ENCODE results near the gene ECE2. TPM values are rescaled to one million over a fixed set of nuclear protein-coding genes. Genes with fewer than 3 reads are reported as not detected.

ECE2 gene
- total RNA-seq, 1 donor from 2014 or later, result not detected

DNA sequence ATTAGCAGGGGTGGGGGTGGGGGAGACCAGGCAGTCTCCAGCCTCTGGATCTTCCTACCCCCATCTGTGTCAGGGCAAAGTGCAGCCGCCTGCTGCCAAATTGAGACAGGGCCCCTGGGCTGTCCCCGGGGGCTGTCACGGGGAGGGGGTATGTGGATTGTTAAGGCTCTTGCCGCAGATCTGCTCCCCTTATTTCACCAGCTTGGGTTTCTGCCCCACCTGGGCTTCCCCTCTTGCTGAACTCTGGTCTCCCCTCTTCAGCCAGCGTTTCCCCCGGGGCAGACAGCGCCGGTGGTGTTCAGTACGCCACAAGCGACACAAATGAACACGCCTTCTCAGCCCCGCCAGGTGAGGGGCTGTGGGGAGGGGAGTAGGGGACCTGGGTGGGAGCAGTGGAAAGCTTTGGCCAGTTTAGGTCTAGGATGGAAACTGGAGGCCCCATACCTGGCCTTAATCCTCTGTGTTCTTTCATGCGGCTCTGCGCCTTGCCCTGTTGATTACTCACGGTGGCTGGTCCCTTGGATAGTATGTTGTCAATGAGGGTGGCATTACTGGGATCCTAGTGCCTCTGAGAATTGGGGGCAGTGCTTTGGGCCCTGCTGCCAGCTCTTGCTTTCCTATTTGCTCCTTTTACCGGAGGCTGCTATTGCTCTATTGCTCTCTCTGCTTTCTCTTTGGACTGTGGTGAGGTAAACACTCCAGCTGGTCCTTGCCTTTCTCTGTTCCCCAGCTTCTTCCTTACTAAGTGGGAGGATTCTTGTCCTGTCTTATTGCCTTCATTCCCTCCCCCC, 40.2 kb downstream of the ECE2 start:
- TF ChIP-seq CTCF (IDR thresholded peaks at IDR 0.05), result no peak
- no peaks in the 10 kb centered on the region for H3K9me3 Mint-ChIP-seq (ENCODE audit: low read depth)
- no peak for DNase-seq (ENCODE audit: low spot score)
- peaks cover 16% of the 10 kb centered on the region for H3K36me3 Mint-ChIP-seq (ENCODE audit: low read depth)
- H3K27ac Mint-ChIP-seq (ENCODE audit: unreplicated experiment), result peak overlapping the region; percentile 74
- H3K4me3 Mint-ChIP-seq (ENCODE audit: unreplicated experiment), result peak overlapping the region; percentile 84
- no peaks in the 10 kb centered on the region for H3K27me3 Mint-ChIP-seq (ENCODE audit: low read depth)
- peaks cover 48% of the 10 kb centered on the region for H3K4me1 Mint-ChIP-seq (ENCODE audit: low read depth)

DNA sequence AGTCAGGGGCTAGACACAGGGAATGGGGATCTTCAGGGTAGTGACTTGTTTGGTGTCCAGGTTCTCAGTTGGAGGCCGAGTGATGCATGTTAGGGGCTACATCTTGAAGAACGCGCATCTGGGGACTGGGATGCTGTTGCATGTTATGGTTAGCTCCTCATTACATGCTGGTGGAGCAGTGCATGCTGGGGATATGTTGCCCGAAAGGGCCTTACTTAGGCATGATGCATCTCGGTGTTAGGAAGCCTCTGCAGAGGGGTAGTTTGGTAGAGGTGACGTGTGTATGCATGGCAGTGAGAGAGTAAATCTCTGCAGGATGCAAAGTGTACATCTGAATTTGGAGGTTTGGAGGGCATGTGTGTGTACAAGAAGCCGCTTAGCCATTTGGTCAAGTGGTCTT, 41.0 kb downstream of the ECE2 start:
- Mint-ChIP-seq H3K27me3 (ENCODE audit: low read depth) (no peaks in the 10 kb centered on the region), H3K36me3 (ENCODE audit: low read depth) (peaks cover 23% of the 10 kb centered on the region), H3K4me3 (ENCODE audit: unreplicated experiment) (peak overlapping the region; percentile 84), H3K9me3 (ENCODE audit: low read depth) (no peaks in the 10 kb centered on the region), H3K4me1 (ENCODE audit: low read depth) (peaks cover 53% of the 10 kb centered on the region), H3K27ac (ENCODE audit: unreplicated experiment) (peak overlapping the region; percentile 74)
- DNase-seq (ENCODE audit: low spot score), result no peak
- no peak for TF ChIP-seq CTCF (IDR thresholded peaks at IDR 0.05)

DNA sequence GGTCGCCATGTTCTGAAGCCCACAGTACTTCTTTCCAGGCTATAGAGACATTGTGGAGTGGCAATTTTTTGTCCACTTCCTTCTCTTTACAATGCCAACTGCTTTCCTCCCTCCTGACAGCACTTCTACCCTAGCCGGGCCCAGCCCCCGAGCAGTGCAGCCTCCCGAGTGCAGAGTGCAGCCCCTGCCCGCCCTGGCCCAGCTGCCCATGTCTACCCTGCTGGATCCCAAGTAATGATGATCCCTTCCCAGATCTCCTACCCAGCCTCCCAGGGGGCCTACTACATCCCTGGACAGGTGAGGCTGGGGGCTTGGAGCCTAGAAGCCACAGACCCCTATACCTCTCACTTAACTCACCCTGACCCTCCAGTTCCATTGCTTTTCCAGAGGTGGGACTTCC, 41.4 kb downstream of the ECE2 start:
- DNase-seq (ENCODE audit: low spot score), result no peak
- Mint-ChIP-seq H3K9me3 (ENCODE audit: low read depth) (no peaks in the 10 kb centered on the region), H3K27me3 (ENCODE audit: low read depth) (no peaks in the 10 kb centered on the region), H3K27ac (ENCODE audit: unreplicated experiment) (peak overlapping the region; percentile 74), H3K4me1 (ENCODE audit: low read depth) (peaks cover 53% of the 10 kb centered on the region), H3K4me3 (ENCODE audit: unreplicated experiment) (peak overlapping the region; percentile 84), H3K36me3 (ENCODE audit: low read depth) (peaks cover 25% of the 10 kb centered on the region)
- no peak for TF ChIP-seq CTCF (IDR thresholded peaks at IDR 0.05)

DNA sequence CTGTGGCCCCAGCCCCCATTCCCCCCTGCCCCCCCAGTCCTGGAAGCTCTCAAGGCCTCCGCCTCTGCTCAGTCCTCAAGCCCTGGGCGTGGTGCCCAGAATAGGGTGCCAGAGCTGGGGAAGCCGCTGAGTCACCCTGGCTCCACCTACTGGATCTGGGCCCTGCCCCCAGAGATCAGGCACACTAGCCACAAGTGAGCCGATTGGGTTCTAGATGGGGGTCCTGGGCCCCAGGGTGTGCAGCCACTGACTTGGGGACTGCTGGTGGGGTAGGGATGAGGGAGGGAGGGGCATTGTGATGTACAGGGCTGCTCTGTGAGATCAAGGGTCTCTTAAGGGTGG, 44.3 kb downstream of the ECE2 start:
- Mint-ChIP-seq H3K9me3 (ENCODE audit: low read depth) (no peaks in the 10 kb centered on the region), H3K27ac (ENCODE audit: unreplicated experiment) (peak overlapping the region; percentile 91), H3K4me1 (ENCODE audit: low read depth) (peaks cover 49% of the 10 kb centered on the region), H3K4me3 (ENCODE audit: unreplicated experiment) (peak overlapping the region; percentile 9), H3K36me3 (ENCODE audit: low read depth) (peaks cover 48% of the 10 kb centered on the region), H3K27me3 (ENCODE audit: low read depth) (no peaks in the 10 kb centered on the region)
- DNase-seq (ENCODE audit: low spot score), result peak; percentile 98
- no peak for TF ChIP-seq CTCF (IDR thresholded peaks at IDR 0.05)

- H3K27ac Mint-ChIP-seq (ENCODE audit: unreplicated experiment), result no peak overlapping the region
- peaks cover 44% of the 10 kb centered on the region for H3K4me1 Mint-ChIP-seq (ENCODE audit: low read depth)
Measured at GRCh38 chr3:184321666-184322065, 45.8 kb downstream of the ECE2 start.

More at GRCh38 chr3:184321666-184322065, 45.8 kb downstream of the ECE2 start:
- Mint-ChIP-seq H3K36me3 (ENCODE audit: low read depth) (peaks cover 61% of the 10 kb centered on the region), H3K4me3 (ENCODE audit: unreplicated experiment) (no peak overlapping the region), H3K27me3 (ENCODE audit: low read depth) (no peaks in the 10 kb centered on the region), H3K9me3 (ENCODE audit: low read depth) (no peaks in the 10 kb centered on the region)
- no peak for DNase-seq (ENCODE audit: low spot score)
- TF ChIP-seq CTCF (IDR thresholded peaks at IDR 0.05), result no peak

Data from chondrocyte (in vitro differentiated cells).